Activated T-cell treated with anti-CD3 and anti-CD28 coated beads for 24 hours (primary cell): ENCODE data around the gene GSTM2.
"Not testable (repeated sequence)": the region's sequence is repeated elsewhere in the genome, so short reads cannot be mapped to it uniquely, and the experiment has no call there.

ENCODE experiments used
- DNase-seq: peaks from one replicate; pipeline ENCODE4 v3.0.0-alpha.2; 2020; ENCODE audit warnings: low read depth

The GSTM2 gene

GRCh38 chr1:109678637-109679036 lies 10.8 kb downstream of the GSTM2 start:
- not testable (repeated sequence) for DNase-seq

GRCh38 chr1:109684777-109685176 lies 16.9 kb downstream of the GSTM2 start:
- DNase-seq = not testable (repeated sequence)

- not testable (repeated sequence) for DNase-seq
Observed at GRCh38 chr1:109685399-109685798, 17.5 kb downstream of the GSTM2 start.

- DNase-seq = not testable (repeated sequence)
Observed at GRCh38 chr1:109685890-109686289, 18.0 kb downstream of the GSTM2 start.

GRCh38 chr1:109687109-109687508 lies 19.3 kb downstream of the GSTM2 start:
- not testable (repeated sequence) for DNase-seq

GRCh38 chr1:109687641-109688499 lies 20.0 kb downstream of the GSTM2 start, which contains the start of gene GSTM1:
TSS of gene GSTM1 (plus strand) at chr1:109687817. CDS start at chr1:109687874, 57 bp downstream.
- DNase-seq = no peak

- DNase-seq = no peak
Observed at GRCh38 chr1:109689844-109690405, 22.1 kb downstream of the GSTM2 start.

- DNase-seq = no peak
Observed at GRCh38 chr1:109691759-109692158, 23.9 kb downstream of the GSTM2 start.

GRCh38 chr1:109694400-109694799 lies 26.5 kb downstream of the GSTM2 start:
- DNase-seq = not testable (repeated sequence)

GRCh38 chr1:109695138-109695537 lies 27.3 kb downstream of the GSTM2 start:
- not testable (repeated sequence) for DNase-seq

- no peak for DNase-seq
Observed at GRCh38 chr1:109697066-109697465, 29.2 kb downstream of the GSTM2 start.

GRCh38 chr1:109697861-109698260 lies 30.0 kb downstream of the GSTM2 start:
- DNase-seq = not testable (repeated sequence)

GRCh38 chr1:109702940-109703339 lies 35.1 kb downstream of the GSTM2 start:
- DNase-seq = not testable (repeated sequence)

- DNase-seq = no peak
Observed at GRCh38 chr1:109704173-109704572, 36.3 kb downstream of the GSTM2 start.

GRCh38 chr1:109705411-109705810 lies 37.6 kb downstream of the GSTM2 start:
- no peak for DNase-seq

GRCh38 chr1:109708949-109709348 lies 41.1 kb downstream of the GSTM2 start:
- DNase-seq = not testable (repeated sequence)

- DNase-seq = not testable (repeated sequence)
Observed at GRCh38 chr1:109709822-109710221, 42.0 kb downstream of the GSTM2 start.

- DNase-seq = not testable (repeated sequence)
Observed at GRCh38 chr1:109711593-109712320, 43.9 kb downstream of the GSTM2 start, which contains the start of gene GSTM5. TSS of gene GSTM5 (plus strand) at chr1:109712251. CDS start at chr1:109712313, 62 bp downstream.

GRCh38 chr1:109712321-109712864 lies 44.5 kb downstream of the GSTM2 start:
- no peak for DNase-seq

GRCh38 chr1:109713636-109714035 lies 45.8 kb downstream of the GSTM2 start:
- no peak for DNase-seq

GRCh38 chr1:109714661-109715372 lies 47.0 kb downstream of the GSTM2 start:
- no peak for DNase-seq
